GM12878 (cell line): ENCODE data around the gene ASCC3. TPM values are rescaled to one million over a fixed set of nuclear protein-coding genes. Genes with fewer than 3 reads are reported as not detected.

Experiments
- ATAC-seq: fragments of 200-7000 bp; cut with Tn5 transposase; 3 replicates; pipeline ENCODE4 v1.9.1; 2020; ENCODE audit warnings: mild to moderate bottlenecking, moderate library complexity
- BruUV-seq: library from RNA; stranded (reverse); fragments of 400-500 nt; replicated peaks from 2 replicates; lab custom pipeline; 2021; lab: Mats Ljungman, UMichigan
- CTCF ChIA-PET: fragments of 300-600 bp; sonication (Branson Sonifier 250); formaldehyde crosslinking; extraction: SDS; loops from one replicate; lab custom pipeline; 2021; ENCODE audit warnings: inconsistent platforms; lab: Yijun Ruan, JAX
- POLR2A ChIA-PET: fragments of 350-600 bp; formaldehyde crosslinking; extraction: SDS; loops from one replicate; lab custom pipeline; 2021; ENCODE audit warnings: inconsistent platforms; lab: Charles Lee
- RAD21 ChIA-PET: fragments of 300-600 bp; sonication (Branson Sonifier 250); formaldehyde crosslinking; loops from one replicate; lab custom pipeline; 2023; ENCODE audit warnings: antibody characterized with exemption; ENCODE audit not compliant: unreplicated experiment; lab: Charles Lee
- SMC1A ChIA-PET: fragments of 300-600 bp; sonication (Branson Sonifier 250); formaldehyde crosslinking; loops from one replicate; lab custom pipeline; 2023; ENCODE audit not compliant: unreplicated experiment, uncharacterized antibody; lab: Charles Lee
- DNase-seq: peaks from one replicate; pipeline ENCODE4 v3.0.0-alpha.2; 2011; ENCODE audit warnings: low read depth, low spot score
- FAIRE-seq: peaks from 3 replicates; lab custom pipeline; 2011; peaks lifted over from hg19 to GRCh38; lab: Jason Lieb, UNC
- H2AFZ ChIP-seq: 2 replicates; pipeline ENCODE4 v1.6.0; 2011; ENCODE audit warnings: low read depth, low read length, control low read depth; ENCODE audit not compliant: control insufficient read depth
- H3K27ac ChIP-seq: 2 replicates; pipeline ENCODE4 v1.5.1; 2011; ENCODE audit warnings: control low read depth; ENCODE audit not compliant: control insufficient read depth, insufficient read depth
- H3K27me3 ChIP-seq, 2 experiments: replicated peaks in 1 of 2; 2 replicates each; pipeline versions ENCODE4 v1.6.0 to v1.6.1; 2011; ENCODE audit warnings: low read length in 1 of 2; ENCODE audit not compliant: control insufficient read depth in 2 of 2, insufficient read depth in 2 of 2
- H3K36me3 ChIP-seq, 2 experiments: 2 replicates each; pipeline ENCODE4 v1.5.1; 2011; ENCODE audit warnings: low read length in 1 of 2; ENCODE audit not compliant: control insufficient read depth in 2 of 2, insufficient read depth in 2 of 2
- H3K4me1 ChIP-seq: 2 replicates; pipeline ENCODE4 v1.6.1; 2011; ENCODE audit warnings: mild to moderate bottlenecking, low read length, moderate library complexity, mixed read lengths; ENCODE audit not compliant: control insufficient read depth, insufficient read depth
- H3K4me2 ChIP-seq: 2 replicates; pipeline ENCODE4 v1.6.0; 2011; ENCODE audit warnings: control low read depth; ENCODE audit not compliant: control insufficient read depth, insufficient read depth
- H3K4me3 ChIP-seq: fragments of 200-600 bp; sonication (generic); 2 replicates; pipeline ENCODE4 v1.5.1; 2016
- H3K79me2 ChIP-seq: 2 replicates; pipeline ENCODE4 v1.6.0; 2011; ENCODE audit warnings: low read length; ENCODE audit not compliant: control insufficient read depth, insufficient read depth
- H3K9ac ChIP-seq: 2 replicates; pipeline ENCODE4 v1.8.0; 2011; ENCODE audit warnings: low read length, control low read depth, mixed read lengths; ENCODE audit not compliant: control insufficient read depth, insufficient read depth
- H3K9me3 ChIP-seq: replicated peaks from 3 replicates; pipeline ENCODE4 v1.5.1; 2011; ENCODE audit warnings: mild to moderate bottlenecking, low read length; ENCODE audit not compliant: control insufficient read depth, insufficient read depth
- H4K20me1 ChIP-seq: 2 replicates; pipeline ENCODE4 v1.6.0; 2011; ENCODE audit not compliant: control insufficient read depth, insufficient read depth
- EED ChIP-seq: sonication (generic); IDR thresholded peaks from 2 replicates; pipeline ENCODE4 v1.6.1; 2016; ENCODE audit warnings: antibody characterized with exemption, low read depth
- EGR1 ChIP-seq, 2 experiments: IDR thresholded peaks; 1 replicate in 1 of 2; 2 replicates in 1 of 2; pipeline ENCODE4 v1.6.1; 2011 to 2012; ENCODE audit warnings: low read depth in 2 of 2, low read length in 2 of 2, borderline replicate concordance in 1 of 2, mild to moderate bottlenecking in 1 of 2, moderate library complexity in 1 of 2
- JUND ChIP-seq: IDR thresholded peaks from 2 replicates; pipeline ENCODE4 v1.6.1; 2012; ENCODE audit warnings: low read depth, mild to moderate bottlenecking, low read length, improper control_type of control experiment, moderate library complexity
- KDM1A ChIP-seq: fragments of 200-600 bp; sonication (generic); IDR thresholded peaks from 2 replicates; pipeline ENCODE4 v1.6.1; 2016; ENCODE audit warnings: borderline replicate concordance
- MTA2 ChIP-seq: fragments of 450-650 bp; IDR thresholded peaks from 2 replicates; pipeline ENCODE4 v1.6.1; 2016; ENCODE audit warnings: low read depth, mild to moderate bottlenecking, moderate library complexity
- PML ChIP-seq: IDR thresholded peaks from 2 replicates; pipeline ENCODE4 v1.6.1; 2012; ENCODE audit warnings: low read length, inconsistent platforms
- RAD51 ChIP-seq: fragments of 450-650 bp; IDR thresholded peaks from 2 replicates; pipeline ENCODE4 v1.6.1; 2016; ENCODE audit warnings: moderate library complexity, mild to moderate bottlenecking, inconsistent platforms
- WGBS: methylation state at CpG from one replicate; pipeline ENCODE4 v1.1.6; 2016; ENCODE audit warnings: low lambda C conversion rate; ENCODE audit not compliant: insufficient replicate concordance, insufficient coverage; ENCODE audit errors: missing lambda C conversion rate; 5-methylcytosine and 5-hydroxymethylcytosine counted together
- in situ Hi-C: fragments of 300-500 bp; cut with MboI; formaldehyde crosslinking; loops from 9 replicates; pipeline ENCODE4 v1.14.3; 2018; ENCODE audit warnings: mixed read lengths
- intact Hi-C: fragments of 100-400 bp; cut with micrococcal nuclease; formaldehyde crosslinking; loops from one replicate; pipeline ENCODE4 v1.14.2; 2022; ENCODE audit not compliant: unreplicated experiment
- polyA plus RNA-seq, 11 experiments: library from polyadenylated mRNA; depleted of rRNA in 4 of 11; unstranded in 6 of 11; stranded (reverse) in 5 of 11; fragments of >200 nt; fragmentation: Nextera tagmentation in 4 of 11; fragmentation: Illumina TruSeq in 1 of 11; extraction: Ambion mirVana in 4 of 11; extraction: Trizol in 1 of 11; gene quantifications; 1 replicate in 1 of 11; 2 replicates in 10 of 11; pipeline versions ENCODE4 v1.2.1 to v1.2.3, GENCODE V29; 2011 to 2016; ENCODE audit warnings: inconsistent platforms in 2 of 11, missing spikeins in 2 of 11, low read depth in 1 of 11
- total RNA-seq, 4 experiments: library from RNA; depleted of rRNA in 3 of 4; stranded (reverse); fragments of >200 nt in 3 of 4; fragmentation: Illumina TruSeq in 1 of 4; extraction: Trizol in 1 of 4; gene quantifications; 2 replicates each; pipeline versions ENCODE4 v1.2.1 to v1.2.3, GENCODE V29; 2013 to 2021
- TF ChIP-seq, protein P1 (sequence below): fragments of 450-650 bp; IDR thresholded peaks from 2 replicates; pipeline ENCODE4 v1.6.1; 2014; ENCODE audit warnings: mild to moderate bottlenecking
- TF ChIP-seq, protein P2 (sequence below): IDR thresholded peaks from 2 replicates; pipeline ENCODE4 v1.6.1; 2012; ENCODE audit warnings: low read depth, low read length, improper control_type of control experiment
- TF ChIP-seq, protein P3 (sequence below): fragments of 450-650 bp; IDR thresholded peaks from 2 replicates; pipeline ENCODE4 v1.6.1; 2017; ENCODE audit warnings: mild to moderate bottlenecking, moderate library complexity
- TF ChIP-seq, protein P4 (sequence below): fragments of 150-350 bp; IDR thresholded peaks from 2 replicates; pipeline ENCODE4 v1.6.1; 2016; ENCODE audit warnings: low read depth, low read length

ASCC3 gene
- total and polyA plus RNA-seq, 10 of the 15 experiments (the other 5 are each of a cell fraction or from before 2014, with no cell fraction given): 19.9 to 76.2 (median 55.9) TPM

DNA sequence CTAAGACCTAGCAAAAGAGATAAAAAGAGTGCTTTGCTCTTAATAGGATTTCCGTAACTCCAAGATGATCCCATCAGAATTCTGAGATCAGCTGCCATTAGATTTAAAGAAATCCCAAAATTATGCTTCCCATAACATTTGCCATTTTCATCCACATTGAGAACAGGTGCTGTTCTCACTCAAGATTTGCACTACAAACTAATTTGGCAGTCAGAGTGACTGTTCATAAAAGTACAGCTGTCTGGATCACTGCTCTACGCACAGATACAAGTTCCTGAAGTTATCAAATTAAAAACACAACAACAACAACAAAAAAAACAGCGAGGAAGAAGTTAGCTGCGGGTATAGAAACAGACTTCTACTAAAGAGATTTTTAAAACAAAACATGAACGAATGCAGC is 58.1 kb downstream of the ASCC3 start:
- BruUV-seq: no TSS peak
- no peak for FAIRE-seq

DNA sequence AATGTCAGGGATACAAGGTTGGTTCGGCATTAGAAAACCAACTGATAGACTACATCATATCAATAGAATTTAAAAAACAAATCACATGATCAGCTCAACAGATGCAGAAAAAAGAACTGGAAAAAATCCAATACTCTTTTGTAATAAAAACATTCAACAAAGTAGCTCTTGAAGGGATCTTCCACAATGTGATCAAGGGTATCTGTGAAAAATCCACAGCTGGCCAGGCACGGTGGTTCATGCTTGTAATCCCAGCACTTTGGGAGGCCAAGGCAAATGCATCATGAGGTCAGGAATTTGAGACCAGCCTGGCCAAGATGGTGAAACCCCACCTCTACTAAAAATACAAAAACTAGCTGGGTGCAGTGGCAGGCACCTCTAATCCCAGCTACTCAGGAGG is 63.1 kb downstream of the ASCC3 start:
- WGBS: 100% methylated on average over 2 of the region's 2 CpGs
- no TSS peak for BruUV-seq
- RAD21 ChIA-PET: interaction anchor here (1.6 kb wide), 1 partner anchor 16 kb away, joined by 3 read pairs; no protein-coding TSS in a partner anchor

More for the DNA sequence above, 58.1 kb downstream of the ASCC3 start:
- SMC1A ChIA-PET: no interaction called here
- POLR2A ChIA-PET: no interaction called here
- CTCF ChIA-PET: interaction anchor here (0.7 to 1.3 kb wide), 2 partner anchors 10 to 83 kb away, joined by 3 read pairs; no protein-coding TSS in a partner anchor
- H3K4me1 ChIP-seq: no peaks in the 10 kb centered on the region
- H3K79me2 ChIP-seq: no peaks in the 10 kb centered on the region; the same call in 1 of the 2 replicates
- ATAC-seq (no peak), DNase-seq (no peak)
- H3K27me3 ChIP-seq: no peaks in the 10 kb centered on the region
- H3K36me3 ChIP-seq: no peaks in the 10 kb centered on the region
- 96% methylated on average over 5 of the region's 5 CpGs for WGBS
- no peak overlapping the region for H3K4me2 ChIP-seq
- TF ChIP-seq EED (no peak), MTA2 (no peak), JUND (no peak), EGR1 (IDR thresholded peaks at IDR 0.05; ENCODE audit: borderline replicate concordance in 1 of 2, low read depth in 2 of 2, low read length in 2 of 2) (no peak), PML (no peak)
- TF ChIP-seq, protein P1, sequence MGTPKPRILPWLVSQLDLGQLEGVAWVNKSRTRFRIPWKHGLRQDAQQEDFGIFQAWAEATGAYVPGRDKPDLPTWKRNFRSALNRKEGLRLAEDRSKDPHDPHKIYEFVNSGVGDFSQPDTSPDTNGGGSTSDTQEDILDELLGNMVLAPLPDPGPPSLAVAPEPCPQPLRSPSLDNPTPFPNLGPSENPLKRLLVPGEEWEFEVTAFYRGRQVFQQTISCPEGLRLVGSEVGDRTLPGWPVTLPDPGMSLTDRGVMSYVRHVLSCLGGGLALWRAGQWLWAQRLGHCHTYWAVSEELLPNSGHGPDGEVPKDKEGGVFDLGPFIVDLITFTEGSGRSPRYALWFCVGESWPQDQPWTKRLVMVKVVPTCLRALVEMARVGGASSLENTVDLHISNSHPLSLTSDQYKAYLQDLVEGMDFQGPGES: no peak
- TF ChIP-seq, protein P2, sequence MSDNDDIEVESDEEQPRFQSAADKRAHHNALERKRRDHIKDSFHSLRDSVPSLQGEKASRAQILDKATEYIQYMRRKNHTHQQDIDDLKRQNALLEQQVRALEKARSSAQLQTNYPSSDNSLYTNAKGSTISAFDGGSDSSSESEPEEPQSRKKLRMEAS: no peak
- no peak overlapping the region for H3K27ac ChIP-seq
- RAD21 ChIA-PET: no interaction called here
- in situ Hi-C loops (no loop called here), intact Hi-C loops (no loop called here)
- H4K20me1 ChIP-seq: no peaks in the 10 kb centered on the region
- no peak overlapping the region for H3K9ac ChIP-seq
- H3K9me3 ChIP-seq: no peaks in the 10 kb centered on the region; the same call in 1 of the 3 replicates
- H3K4me3 ChIP-seq: no peak overlapping the region
- H2AFZ ChIP-seq: no peak overlapping the region

More for the DNA sequence above, 63.1 kb downstream of the ASCC3 start:
- no peak overlapping the region for H3K4me2 ChIP-seq
- ATAC-seq: no peak
- no peak for DNase-seq
- H3K27me3 ChIP-seq: no peaks in the 10 kb centered on the region
- in situ Hi-C loops: no loop called here
- no peaks in the 10 kb centered on the region for H3K4me1 ChIP-seq
- ChIA-PET SMC1A (no interaction called here), POLR2A (no interaction called here), CTCF (no interaction called here)
- H2AFZ ChIP-seq: no peak overlapping the region
- intact Hi-C loops: no loop called here
- peaks cover 3% of the 10 kb centered on the region for H3K9me3 ChIP-seq
- peaks cover 8% of the 10 kb centered on the region for H3K79me2 ChIP-seq
- no peak for FAIRE-seq
- no peak overlapping the region for H3K4me3 ChIP-seq
- H3K27ac ChIP-seq: no peak overlapping the region
- no peak overlapping the region for H3K9ac ChIP-seq
- H3K36me3 ChIP-seq: no peaks in the 10 kb centered on the region
- no peak for TF ChIP-seq KDM1A
- TF ChIP-seq RAD51: no peak
- TF ChIP-seq, protein P3, sequence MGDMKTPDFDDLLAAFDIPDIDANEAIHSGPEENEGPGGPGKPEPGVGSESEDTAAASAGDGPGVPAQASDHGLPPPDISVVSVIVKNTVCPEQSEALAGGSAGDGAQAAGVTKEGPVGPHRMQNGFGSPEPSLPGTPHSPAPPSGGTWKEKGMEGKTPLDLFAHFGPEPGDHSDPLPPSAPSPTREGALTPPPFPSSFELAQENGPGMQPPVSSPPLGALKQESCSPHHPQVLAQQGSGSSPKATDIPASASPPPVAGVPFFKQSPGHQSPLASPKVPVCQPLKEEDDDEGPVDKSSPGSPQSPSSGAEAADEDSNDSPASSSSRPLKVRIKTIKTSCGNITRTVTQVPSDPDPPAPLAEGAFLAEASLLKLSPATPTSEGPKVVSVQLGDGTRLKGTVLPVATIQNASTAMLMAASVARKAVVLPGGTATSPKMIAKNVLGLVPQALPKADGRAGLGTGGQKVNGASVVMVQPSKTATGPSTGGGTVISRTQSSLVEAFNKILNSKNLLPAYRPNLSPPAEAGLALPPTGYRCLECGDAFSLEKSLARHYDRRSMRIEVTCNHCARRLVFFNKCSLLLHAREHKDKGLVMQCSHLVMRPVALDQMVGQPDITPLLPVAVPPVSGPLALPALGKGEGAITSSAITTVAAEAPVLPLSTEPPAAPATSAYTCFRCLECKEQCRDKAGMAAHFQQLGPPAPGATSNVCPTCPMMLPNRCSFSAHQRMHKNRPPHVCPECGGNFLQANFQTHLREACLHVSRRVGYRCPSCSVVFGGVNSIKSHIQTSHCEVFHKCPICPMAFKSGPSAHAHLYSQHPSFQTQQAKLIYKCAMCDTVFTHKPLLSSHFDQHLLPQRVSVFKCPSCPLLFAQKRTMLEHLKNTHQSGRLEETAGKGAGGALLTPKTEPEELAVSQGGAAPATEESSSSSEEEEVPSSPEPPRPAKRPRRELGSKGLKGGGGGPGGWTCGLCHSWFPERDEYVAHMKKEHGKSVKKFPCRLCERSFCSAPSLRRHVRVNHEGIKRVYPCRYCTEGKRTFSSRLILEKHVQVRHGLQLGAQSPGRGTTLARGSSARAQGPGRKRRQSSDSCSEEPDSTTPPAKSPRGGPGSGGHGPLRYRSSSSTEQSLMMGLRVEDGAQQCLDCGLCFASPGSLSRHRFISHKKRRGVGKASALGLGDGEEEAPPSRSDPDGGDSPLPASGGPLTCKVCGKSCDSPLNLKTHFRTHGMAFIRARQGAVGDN: no peak
- TF ChIP-seq, protein P4, sequence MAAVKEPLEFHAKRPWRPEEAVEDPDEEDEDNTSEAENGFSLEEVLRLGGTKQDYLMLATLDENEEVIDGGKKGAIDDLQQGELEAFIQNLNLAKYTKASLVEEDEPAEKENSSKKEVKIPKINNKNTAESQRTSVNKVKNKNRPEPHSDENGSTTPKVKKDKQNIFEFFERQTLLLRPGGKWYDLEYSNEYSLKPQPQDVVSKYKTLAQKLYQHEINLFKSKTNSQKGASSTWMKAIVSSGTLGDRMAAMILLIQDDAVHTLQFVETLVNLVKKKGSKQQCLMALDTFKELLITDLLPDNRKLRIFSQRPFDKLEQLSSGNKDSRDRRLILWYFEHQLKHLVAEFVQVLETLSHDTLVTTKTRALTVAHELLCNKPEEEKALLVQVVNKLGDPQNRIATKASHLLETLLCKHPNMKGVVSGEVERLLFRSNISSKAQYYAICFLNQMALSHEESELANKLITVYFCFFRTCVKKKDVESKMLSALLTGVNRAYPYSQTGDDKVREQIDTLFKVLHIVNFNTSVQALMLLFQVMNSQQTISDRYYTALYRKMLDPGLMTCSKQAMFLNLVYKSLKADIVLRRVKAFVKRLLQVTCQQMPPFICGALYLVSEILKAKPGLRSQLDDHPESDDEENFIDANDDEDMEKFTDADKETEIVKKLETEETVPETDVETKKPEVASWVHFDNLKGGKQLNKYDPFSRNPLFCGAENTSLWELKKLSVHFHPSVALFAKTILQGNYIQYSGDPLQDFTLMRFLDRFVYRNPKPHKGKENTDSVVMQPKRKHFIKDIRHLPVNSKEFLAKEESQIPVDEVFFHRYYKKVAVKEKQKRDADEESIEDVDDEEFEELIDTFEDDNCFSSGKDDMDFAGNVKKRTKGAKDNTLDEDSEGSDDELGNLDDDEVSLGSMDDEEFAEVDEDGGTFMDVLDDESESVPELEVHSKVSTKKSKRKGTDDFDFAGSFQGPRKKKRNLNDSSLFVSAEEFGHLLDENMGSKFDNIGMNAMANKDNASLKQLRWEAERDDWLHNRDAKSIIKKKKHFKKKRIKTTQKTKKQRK: no peak
- no peaks in the 10 kb centered on the region for H4K20me1 ChIP-seq
